ENCODE data around the gene PAPPA.

DNA sequence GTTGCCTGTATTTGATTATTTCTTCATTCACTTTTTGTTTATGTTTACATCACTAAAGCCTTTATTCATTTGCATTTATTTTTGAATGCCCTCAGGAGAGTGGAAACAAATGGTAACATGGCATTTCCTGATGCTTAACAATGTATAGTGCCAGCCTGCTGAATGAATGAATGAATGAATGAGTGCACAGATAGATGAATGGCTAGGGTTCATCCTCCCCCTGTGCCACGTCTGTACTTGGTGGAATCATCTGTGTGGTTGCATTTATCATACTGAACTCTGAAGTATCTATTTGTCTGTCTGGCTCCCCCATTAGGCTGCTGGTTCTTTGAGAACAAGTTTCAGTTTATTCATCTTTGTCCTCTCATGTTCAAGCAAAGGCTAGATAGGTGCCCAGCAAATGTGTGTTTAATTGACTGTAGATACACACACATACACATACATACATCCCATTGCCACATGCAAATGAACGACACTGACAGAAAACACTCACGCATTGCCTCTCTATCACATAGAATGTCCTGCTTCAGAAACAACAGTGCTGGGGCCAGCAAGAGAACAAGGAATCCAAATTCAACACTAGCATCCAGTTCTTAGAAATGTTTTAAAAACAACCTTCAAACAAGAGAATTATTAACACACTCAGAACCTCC lies 150.4 kb downstream of the PAPPA start:
- TF ChIP-seq CTCF (IDR thresholded peaks at IDR 0.05; ENCODE audit: insufficient read depth, low read length, poor library complexity, severe bottlenecking) (no peak), EZH2phosphoT487 (conservative IDR thresholded peaks at IDR 0.05; ENCODE audit: low read length) (no peak)

Measured in SU-DHL-6 (cell line).